GM03348 (cell line): ENCODE results near the gene FPGS.
"Not testable (repeated sequence)": the region's sequence is repeated elsewhere in the genome, so short reads cannot be mapped to it uniquely, and the experiment has no call there.

ENCODE experiments used
- DNase-seq: peaks from one replicate; pipeline ENCODE4 v3.0.0; 2012; ENCODE audit warnings: low spot score

Gene FPGS

DNA sequence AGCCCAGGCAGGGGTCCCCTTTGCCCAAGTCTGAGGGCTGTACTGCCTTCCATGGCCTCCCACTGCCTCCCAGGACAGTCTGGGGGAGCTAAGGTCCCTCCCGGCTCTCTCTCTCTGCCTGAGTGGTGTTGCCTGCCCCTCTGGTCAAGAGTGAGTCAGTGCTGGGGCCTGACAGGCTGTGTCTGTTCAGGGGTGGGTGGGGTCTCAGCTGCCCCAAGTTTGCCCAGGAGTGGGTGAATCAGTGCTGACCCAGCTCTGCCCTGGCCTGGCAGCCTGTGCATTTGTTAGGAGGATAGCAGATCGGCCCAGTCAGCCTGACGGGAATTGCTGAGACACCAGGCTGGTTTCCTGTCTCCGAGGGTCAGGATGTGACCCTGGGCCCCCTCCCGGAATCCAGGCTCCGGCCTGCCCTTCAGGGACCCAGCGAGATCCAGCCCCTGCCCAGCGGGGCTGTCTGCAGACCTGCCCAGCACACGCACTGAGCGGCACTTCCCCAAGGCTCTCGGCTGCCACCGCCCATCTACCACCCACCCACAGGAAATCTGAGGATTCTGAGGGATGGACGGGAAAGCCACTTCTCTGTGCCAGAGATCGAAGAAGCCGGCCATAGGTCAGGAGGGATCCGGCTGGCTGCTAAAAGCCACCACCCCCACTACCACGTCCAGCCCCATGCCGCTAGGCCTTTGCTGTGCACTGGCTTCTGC lies 35.8 kb downstream of the FPGS start:
- peak; percentile 93 for DNase-seq

DNA sequence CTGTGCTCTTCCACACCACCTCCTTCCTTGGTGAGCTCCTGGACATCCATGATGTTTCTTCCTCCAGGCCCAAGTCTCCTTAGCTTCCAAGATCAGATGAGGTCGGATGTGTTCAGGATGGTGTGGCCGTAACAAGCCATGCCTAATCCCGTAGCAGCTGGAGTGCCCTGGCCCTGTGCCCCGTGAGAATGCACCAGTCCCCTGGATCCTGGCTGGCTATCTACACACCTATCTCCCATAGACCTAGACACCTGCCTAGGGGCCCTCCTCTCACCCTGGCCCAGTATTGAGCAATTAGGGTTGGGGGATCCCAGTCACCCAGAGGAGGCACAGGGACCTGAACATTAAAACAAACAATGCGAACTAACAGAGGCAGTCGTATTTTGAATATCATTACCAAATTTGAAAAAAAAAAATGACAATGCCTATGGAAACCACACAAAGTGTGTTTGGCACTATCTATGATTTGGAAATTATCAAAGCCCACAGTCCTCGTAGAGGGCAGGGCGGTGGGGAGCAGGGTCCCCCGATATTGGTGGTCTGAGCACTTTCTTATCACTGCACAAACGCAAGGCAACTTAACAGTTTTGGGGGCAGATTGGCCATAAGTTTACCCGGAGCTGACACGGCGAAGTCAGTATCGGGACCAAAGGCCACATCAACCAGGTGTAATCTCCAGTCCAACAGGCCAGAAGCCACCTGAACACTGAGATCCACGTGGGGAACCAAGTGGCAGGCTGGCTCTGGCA lies 38.6 kb downstream of the FPGS start:
- no peak for DNase-seq

DNA sequence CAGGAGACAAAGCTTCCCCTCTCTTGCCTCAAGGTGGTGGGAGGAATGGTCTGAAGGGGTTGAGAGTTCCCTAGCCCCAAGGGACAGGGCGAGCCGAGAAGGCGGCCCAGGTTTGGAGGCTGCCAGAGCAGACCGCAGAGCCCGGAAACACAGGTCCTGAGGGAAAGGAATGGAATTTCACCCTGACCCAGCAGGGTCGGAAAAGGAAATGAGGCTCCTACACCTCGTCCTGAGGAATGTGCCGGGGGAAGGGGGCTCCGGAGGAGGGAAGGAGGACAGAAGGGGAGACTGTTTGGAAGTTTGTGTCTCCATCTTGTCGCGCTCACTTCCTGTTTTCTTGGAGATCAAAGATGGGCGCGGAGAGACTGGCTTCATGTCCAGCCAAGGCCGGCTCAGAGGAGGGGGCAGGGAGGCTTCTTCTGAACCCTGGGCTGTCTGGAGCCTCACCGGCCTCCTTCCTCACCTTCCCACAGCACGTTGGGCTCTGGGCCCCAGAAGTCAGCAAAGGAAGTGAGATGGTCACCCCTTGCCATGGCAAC lies 42.2 kb downstream of the FPGS start:
- DNase-seq: no peak

DNA sequence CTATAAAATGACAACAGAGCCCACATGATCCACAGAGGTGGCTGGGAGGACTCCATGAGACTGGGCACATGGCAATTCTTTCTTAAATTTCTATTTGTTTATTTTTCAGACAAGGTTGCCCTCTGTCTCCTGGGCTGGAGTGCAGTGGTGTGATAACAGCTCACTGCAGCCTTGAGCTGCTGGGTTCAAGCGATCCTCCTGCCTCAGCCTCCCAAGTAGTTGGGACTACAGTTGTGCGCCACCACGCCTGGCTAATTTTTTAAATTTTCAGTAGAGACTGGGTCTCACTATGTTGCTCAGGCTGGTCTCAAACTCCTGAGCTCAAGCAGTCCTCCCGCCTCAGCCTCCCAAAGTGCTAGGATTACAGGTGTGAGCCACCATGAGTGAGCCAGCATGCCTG lies 42.9 kb downstream of the FPGS start:
- DNase-seq: not testable (repeated sequence)

DNA sequence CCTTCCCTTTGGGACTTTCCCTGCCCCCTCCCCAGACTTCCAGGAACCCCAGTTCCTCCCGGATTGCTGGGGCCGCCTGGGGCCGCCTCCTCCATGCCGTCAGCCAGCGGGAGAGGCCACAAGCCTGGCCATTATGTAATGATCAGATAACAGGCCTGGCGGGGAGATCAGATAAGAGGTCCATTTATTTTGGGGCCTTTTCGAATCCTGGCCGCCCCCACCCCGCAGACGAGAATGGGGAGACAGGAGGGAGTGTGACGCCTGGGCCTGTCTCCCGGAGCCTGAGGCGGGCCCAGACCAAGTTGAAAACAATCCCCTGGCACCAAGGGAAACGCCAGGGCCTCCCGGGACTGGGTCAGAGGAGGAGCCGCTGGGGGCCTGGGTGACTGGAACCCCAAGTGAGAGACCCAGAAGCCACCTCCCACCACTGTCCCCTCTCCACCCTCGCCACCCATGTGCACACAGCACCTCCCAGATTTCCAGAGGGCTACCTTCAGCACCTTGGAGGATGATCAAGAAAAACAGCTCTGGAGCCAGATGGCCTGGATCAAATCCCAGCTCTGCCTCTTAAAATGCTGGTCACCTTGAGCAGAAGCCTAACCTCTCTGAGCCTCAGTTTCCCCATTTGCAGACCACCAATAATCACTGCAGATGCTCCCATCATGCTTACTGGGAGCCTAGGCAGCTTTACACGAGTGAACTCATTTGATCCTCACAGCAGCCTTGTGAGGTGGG lies 43.9 kb downstream of the FPGS start:
- no peak for DNase-seq

DNA sequence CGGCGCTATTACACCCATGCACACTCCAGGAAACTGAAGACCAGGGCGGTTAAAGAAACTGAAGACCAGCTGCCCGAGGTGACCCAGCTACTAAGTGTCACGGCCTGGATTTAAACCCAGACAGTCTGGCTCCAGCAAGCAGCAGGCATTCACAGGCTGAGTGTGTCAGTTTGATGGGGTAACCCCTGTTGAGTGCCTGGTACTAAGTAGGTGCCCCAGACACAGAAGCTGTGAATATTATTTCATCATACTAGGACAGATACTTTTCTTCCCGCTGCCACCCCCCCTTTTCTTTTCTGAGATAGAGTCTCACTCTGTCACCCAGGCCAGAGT lies 44.5 kb downstream of the FPGS start:
- no peak for DNase-seq

DNA sequence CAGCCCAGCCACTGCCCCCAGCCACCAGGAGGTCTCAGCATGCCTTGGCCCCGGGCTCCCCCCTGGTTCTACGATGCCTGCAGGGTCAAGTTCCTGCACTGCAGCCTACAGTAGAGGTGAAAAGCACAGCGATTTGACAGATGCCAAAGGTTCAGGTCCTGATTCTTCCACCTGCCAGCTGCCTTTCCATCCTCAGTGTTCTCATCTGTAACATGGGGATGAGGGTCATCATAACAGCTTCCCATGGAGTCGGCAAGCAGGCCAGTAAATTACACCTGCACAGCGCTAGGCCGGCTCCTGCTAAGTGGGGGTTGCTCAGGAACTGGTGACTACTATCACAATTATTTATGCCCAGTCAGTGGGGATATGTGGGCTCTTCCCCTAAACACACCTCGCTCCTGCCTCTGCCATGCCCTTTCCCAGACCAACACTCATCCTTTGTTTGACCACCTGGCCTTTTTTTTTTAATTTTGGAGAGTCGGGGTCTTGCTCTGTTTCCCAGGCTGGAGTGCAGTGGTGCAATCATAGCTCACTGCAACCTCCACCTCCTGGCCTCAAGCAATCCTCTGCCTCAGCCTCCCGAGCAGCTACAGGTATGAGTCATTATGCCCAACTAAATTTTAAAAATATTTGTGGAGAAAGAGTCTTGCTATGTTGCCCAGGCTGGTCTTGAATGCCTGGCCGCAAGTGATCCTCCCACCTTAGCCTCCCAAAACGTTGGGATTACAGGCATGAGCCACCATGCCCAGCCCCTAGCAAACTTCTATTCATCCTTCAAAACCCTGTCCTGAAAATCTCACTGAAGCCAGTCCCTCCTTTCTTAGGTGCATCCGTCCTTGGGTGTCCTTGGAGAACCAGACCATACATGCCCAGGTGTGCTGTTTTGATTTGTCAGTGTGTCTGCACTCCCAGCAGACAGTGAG lies 45.4 kb downstream of the FPGS start:
- DNase-seq: no peak

DNA sequence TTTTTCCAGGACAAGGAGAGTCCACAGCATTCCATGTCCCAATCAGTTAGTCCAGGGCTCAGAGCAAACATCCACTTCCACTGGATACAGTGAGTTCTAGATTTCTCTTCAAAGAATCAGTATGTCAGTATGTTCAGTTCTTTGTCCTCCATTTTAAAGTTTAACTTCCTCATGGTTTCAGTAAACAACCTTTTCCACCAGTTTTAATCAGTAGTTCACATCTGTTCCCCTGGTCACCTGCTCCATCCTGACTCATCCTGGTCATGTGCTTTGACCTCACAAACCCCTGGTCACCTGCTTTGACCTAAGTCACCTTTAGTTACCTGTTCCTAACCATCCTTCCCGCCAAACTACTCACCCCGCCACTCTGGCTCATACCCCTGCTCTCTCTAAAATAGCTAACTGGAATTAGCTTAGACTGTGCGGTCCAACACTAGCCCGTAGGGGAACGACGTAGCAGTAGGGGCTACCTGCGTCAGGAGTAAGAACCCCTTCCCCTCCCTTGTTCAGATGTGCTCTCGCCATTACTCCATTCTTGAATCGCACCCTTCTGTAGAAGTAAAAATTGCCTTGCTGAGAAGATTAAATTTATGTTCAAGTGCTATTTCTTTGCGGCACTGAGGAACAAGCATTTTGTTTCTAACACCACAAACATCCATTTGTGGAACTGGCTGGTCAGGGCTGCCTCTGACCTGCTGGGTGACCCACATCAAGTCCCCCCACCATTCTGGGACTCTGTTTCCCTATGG lies 46.2 kb downstream of the FPGS start:
- no peak for DNase-seq

DNA sequence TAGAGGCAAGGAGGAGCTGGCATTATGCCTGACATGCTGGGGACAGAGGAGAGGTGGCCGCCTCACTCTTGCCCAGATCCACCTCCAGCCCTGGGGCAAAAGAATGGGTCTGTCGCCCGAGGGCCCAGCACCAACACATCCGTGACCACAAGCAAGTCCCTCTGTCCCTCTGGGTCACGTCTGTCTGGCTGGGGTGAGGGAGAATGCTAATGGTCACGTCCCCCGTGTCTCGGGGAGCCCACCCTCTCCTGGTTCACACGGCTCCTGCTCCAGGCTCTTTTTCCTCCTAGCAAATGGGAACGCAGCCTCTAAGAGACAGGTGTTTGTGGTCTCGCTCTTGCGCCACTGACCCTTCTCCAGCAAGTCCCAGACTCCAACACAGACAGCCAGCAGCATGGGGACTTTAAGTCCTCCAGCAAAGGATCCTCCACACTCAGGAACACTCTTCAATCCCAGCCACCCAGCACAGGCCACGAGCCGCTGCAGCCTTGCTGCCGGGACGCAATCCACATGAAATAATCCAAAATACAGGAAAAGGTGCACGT lies 47.7 kb downstream of the FPGS start:
- no peak for DNase-seq

DNA sequence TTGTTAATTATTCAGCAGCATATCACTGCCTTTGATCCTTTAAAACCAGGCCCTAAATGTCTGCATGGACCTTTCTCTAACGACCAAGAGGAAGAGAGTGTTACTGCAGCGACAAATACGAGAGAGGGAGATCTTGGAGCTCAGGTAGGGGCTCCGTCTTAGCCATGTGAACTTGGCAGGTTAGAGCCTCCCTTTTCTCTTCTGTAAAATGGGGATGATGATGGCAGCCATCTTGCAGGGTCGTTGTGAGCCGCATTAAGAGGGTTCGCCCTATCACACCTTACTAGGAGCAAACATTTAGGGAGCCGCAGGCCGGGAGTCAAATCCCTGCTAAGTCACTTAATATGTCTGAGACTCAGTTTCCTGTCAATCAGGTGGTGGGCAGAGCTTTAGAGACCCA lies 50.1 kb downstream of the FPGS start:
- DNase-seq: no peak

DNA sequence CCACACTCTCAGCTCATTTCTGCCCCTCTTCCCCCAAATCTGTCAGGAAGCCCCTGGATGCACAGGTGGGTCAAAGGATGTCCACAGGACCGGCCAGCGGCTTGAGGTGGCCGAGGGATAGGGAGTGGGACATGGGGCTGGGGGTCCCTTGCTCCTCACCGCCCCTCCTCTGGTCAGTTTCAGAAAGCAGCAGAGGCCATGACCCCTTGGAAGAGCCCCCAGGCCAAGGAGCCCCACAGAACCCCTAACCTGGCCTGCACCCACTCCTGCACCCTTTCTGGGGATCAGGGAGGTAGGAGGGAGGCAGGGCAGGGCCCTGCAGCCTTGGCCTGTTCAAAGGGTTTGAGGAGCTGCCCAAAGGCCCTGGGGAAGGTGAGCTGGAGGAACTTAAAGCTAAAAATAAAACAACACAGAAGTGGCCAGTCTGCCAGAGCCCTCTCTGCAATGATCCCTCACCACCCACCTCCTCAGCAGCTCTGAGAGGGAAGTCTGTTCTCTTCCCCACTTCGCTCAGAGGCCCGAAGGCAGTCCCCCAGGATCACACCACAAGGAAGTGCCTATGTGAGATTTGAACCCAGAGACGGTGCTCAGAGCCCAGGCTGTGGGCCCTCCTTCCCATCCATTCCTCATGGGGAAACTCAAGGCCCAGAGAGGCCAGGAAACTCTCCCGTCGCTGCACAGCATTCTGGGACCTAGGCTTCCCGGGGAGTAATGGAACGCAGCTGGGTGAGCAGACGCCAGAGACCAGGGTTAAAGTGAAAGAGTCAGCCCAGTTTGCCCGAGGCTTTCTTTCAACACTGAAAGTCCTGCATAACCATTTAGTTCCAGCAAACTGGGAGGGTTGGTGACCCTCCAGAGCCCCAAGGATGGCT lies 50.9 kb downstream of the FPGS start:
- peak; percentile 68 for DNase-seq

DNA sequence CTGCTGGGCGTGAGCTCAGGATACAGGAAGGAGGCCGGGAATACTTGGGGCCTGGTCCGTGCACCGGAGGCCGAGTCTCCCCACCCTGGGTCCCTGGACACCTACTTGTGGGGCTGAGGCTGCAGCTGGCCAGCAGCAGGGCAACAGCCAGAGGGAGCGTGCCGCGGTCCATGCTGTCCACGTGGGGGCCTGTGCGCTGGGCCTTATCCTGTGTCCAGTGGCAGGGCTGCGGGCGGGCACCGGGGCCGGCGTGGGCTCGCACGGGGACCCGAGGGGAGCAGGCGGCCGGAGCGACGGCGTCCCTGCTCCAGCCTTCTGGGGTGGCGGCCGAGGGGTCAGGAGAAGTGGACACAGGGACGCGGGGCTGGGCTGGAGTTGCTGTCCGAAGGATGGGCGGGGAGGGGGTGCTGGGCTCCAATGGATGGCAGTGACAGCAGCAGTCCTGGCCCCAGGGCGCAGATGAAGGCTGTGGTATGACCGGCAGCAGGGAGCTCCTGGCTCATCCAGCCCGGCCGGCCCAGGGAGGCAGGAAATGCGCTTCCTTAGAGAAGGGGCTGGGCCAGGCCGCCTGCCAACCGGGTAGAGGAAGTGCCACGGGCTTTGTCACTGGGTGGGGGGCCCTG lies 51.6 kb downstream of the FPGS start, which contains the start of gene ENG:
Gene ENG, minus strand, starts transcription at position 475 of the 623 bp plus-strand sequence. Its CDS starts 303 bp downstream, at position 172.
- DNase-seq: peak; percentile 87

DNA sequence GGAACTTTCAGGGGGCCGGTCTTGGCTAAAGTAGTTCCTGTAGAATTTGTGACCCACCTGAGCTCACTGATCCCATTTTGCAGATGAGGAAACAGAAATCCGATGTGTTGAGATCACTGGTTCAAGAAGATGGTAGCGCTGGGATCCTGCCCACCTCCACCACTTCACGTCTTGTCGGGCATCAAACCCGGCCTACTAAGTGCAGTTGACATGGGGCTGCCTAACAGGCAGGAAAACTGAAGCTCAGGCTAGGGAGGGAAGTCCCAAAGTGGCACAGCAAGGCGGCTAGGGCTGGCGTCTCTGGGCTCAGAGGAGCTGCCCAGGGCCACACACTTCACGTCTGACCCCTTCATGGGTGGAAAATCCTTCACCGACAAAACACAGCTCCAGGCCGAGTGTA lies 52.3 kb downstream of the FPGS start:
- DNase-seq: no peak

DNA sequence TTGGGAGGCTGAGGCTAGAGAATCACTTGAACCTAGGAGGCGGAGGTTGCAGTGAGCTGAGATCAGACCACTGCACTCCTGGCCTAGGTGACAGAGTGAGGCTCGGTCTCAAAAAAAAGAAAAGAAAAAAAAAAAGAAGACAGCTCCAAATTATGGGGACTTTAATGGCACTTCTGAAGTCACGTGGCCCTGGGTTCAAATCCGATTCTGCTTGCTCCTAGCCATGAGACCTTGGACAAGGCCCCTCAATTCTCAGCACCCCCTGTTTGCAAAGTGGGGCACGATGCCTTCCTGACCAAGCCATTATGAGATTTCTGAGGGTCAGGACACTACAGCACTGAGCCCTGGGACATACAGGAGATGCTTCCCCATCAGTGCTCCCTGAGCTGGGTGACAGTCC lies 52.8 kb downstream of the FPGS start:
- DNase-seq: no peak

DNA sequence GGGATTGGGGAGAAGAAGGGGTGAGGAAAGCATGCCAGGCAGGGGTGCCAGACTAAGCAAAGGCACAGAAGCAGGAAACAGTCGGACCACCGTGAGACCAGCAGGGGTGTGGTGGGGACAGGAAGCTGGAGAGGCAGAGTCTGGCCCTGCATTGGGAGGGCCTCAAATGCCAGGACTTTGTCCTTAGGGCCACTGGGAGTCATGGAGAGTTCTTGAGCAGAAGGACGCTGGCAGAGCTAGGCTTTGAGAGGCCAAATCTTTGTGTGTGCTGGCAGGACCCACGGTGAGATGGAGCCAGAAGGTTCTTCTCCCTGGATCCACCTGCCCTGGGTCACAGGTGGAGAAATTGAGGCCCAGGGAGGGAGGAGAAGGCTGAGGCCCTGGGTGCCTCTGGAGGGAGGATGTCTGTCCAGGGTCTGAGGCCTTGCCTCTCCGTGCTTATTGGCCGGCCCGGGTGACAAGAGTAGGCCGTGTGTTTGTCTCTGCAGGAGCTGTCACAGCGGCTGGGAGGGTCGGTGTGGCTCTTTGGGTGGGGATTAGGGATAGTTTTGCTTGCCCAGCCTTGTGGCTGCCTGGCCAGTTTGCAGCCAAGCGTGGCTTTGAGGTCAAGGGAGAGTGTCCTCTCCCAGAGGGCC lies 53.5 kb downstream of the FPGS start:
- no peak for DNase-seq

DNA sequence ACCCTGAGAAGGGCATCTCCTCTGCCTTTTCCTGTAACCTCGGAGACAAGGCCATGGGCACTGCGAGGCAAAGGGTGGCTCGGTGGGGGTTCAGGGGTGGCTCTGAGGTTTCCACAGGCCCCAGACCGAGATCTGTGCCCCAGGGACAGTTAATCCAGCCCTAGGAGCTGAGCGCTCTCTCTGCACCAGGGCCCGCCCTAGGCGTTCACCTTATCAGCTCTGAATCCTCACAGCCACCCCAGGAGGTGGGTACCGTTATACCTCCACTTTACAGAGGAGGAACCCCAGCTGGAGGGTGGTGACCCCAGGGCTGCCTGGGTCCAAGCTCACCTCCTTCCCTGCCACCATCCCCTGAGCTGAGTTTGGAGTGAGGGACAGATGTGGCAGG lies 54.0 kb downstream of the FPGS start:
- no peak for DNase-seq

DNA sequence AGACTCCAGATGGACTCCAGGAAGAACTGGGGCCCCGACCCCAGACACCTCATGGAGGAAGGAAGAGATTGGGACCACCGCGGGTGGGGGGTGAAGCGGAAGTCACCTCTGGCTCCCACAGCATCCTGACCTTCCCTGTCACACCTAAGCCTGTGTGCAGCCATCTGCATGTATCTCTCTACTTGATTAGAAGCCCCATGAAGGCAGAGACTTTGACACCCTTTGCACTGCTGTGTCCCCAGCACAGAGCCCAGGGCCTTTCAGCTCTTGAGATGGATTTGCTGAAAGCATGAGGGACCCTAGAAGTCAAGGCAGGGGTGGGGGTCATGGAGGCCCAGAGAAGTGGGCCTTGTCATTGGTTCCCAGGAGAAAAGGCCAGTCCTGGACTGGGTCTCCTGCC lies 54.6 kb downstream of the FPGS start:
- DNase-seq: no peak

DNA sequence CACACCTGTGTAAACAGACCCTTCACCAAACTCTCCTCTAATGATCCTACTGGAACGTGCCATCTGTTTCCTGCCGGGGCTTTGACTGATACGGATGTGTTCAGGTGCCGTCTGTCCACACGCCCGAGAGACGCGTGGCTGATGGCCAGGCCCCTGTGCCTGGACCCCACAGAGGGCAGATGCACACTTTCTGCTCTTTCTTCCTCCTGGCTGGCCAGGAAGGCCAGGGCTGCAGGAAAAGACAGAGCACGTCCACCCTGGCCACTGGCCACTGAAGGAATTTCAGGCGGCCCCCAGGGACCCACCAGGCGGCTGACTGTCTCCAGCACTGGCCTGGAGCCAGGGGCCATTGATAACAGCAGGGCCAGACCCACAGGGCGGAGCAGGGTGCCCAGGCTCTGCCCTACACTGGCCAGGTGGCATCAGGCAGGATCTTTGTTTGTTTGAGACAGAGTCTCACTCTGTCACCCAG lies 55.4 kb downstream of the FPGS start:
- no peak for DNase-seq

DNA sequence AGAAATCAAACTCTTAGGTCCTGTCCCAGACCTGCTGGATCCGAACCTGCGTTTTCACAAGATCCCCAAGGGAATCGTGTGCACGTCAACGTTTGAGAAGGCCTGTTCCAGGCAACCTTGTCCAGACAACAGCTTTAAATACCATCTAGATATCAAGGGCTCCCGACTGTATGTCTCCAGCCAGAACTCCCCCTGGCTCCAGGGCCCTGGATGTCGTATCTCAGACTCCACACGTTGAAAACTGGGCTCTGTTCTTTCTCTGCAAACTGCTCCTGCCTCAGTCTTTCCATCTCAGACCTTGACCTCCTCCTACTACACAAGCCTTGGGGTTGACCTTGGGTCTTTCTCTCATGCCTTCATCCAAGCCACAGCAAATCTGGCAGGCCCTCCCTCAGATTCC lies 57.6 kb downstream of the FPGS start:
- no peak for DNase-seq
